ENCODE results near the gene WWOX.

- TF ChIP-seq CTCF (IDR thresholded peaks at IDR 0.05; ENCODE audit: borderline replicate concordance, extremely low read depth, low read length, poor library complexity, severe bottlenecking) (no peak), EZH2 (IDR thresholded peaks at IDR 0.05; ENCODE audit: borderline replicate concordance, low read depth, low read length, severe bottlenecking) (no peak)
Measured at GRCh38 chr16:79150151-79150550, 1050.7 kb downstream of the WWOX start.
